Endothelial cell of umbilical vein (primary cell): ENCODE measurements around the gene GPALPP1. TPM values are rescaled to one million over a fixed set of nuclear protein-coding genes. Genes with fewer than 3 reads are reported as not detected.

Experiments used
- BruUV-seq: library from RNA; stranded (reverse); fragments of 400-500 nt; replicated peaks from 2 replicates; lab custom pipeline; 2021; lab: Mats Ljungman, UMichigan
- CTCF ChIA-PET: fragments of 300-600, 350-600 bp; sonication (Branson Sonifier 250); formaldehyde crosslinking; loops from one replicate; lab custom pipeline; 2021; ENCODE audit warnings: antibody characterized with exemption, inconsistent platforms; lab: Charles Lee
- POLR2A ChIA-PET: fragments of 300-600, 350-600 bp; sonication (Branson Sonifier 250); formaldehyde crosslinking; loops from one replicate; lab custom pipeline; 2021; ENCODE audit warnings: antibody characterized with exemption, inconsistent platforms; lab: Charles Lee
- DNase-seq: peaks from one replicate; pipeline ENCODE4 v3.0.0-alpha.2; 2011; ENCODE audit warnings: low read depth, low spot score
- FAIRE-seq: peaks from 2 replicates; lab custom pipeline; 2011; peaks lifted over from hg19 to GRCh38; lab: Jason Lieb, UNC
- H2AFZ ChIP-seq: 2 replicates; pipeline ENCODE4 v1.6.0; 2012; ENCODE audit warnings: low read depth, low read length, control low read depth, inconsistent platforms
- H3K27ac ChIP-seq: 2 replicates; pipeline ENCODE4 v1.5.1; 2011; ENCODE audit warnings: low read depth, mild to moderate bottlenecking, control low read depth, low read length, moderate library complexity; ENCODE audit not compliant: insufficient read depth
- H3K27me3 ChIP-seq, 2 experiments: 2 replicates each; pipeline versions ENCODE4 v1.6.0 to v1.6.1; 2011; ENCODE audit warnings: low read length in 2 of 2, mixed read lengths in 1 of 2; ENCODE audit not compliant: control insufficient read depth in 2 of 2, insufficient read depth in 2 of 2
- H3K36me3 ChIP-seq, 2 experiments: 2 replicates in 1 of 2; 3 replicates in 1 of 2; pipeline ENCODE4 v1.5.1; 2011; ENCODE audit warnings: low read length in 2 of 2, mild to moderate bottlenecking in 1 of 2, moderate library complexity in 1 of 2; ENCODE audit not compliant: control insufficient read depth in 2 of 2, insufficient read depth in 2 of 2; ENCODE audit errors: extremely low read depth in 1 of 2
- H3K4me1 ChIP-seq: 3 replicates; pipeline ENCODE4 v1.5.1; 2011; ENCODE audit warnings: mild to moderate bottlenecking, low read length; ENCODE audit not compliant: control insufficient read depth, insufficient read depth; ENCODE audit errors: extremely low read depth
- H3K4me2 ChIP-seq: 2 replicates; pipeline ENCODE4 v1.6.1; 2011; ENCODE audit warnings: low read length, control low read depth, mixed read lengths; ENCODE audit not compliant: insufficient read depth
- H3K4me3 ChIP-seq, 3 experiments: fragments of 200-600 bp in 1 of 3; sonication (generic), shearing (Covaris generic) in 1 of 3; replicated peaks in 1 of 3; 2 replicates each; pipeline ENCODE4 v1.5.1; 2011 to 2016; ENCODE audit warnings: control low read depth in 3 of 3, low read length in 3 of 3, mild to moderate bottlenecking in 2 of 3, inconsistent platforms in 1 of 3, low read depth in 1 of 3, moderate library complexity in 1 of 3; ENCODE audit not compliant: insufficient read depth in 1 of 3
- H3K79me2 ChIP-seq: 2 replicates; pipeline ENCODE4 v1.6.0; 2012; ENCODE audit warnings: low read length, inconsistent platforms; ENCODE audit not compliant: control insufficient read depth, insufficient read depth
- H3K9ac ChIP-seq: replicated peaks from 2 replicates; pipeline ENCODE3; 2011; ENCODE audit warnings: low read length, control low read depth; ENCODE audit not compliant: insufficient read depth; ENCODE audit errors: extremely low read depth
- H3K9me1 ChIP-seq: replicated peaks from 3 replicates; pipeline ENCODE4 v1.6.0; 2011; ENCODE audit warnings: mild to moderate bottlenecking, low read length; ENCODE audit not compliant: control insufficient read depth, insufficient read depth; ENCODE audit errors: extremely low read depth
- H3K9me3 ChIP-seq: replicated peaks from 2 replicates; pipeline ENCODE4 v1.5.1; 2012; ENCODE audit warnings: low read length, inconsistent platforms; ENCODE audit not compliant: control insufficient read depth, insufficient read depth
- H4K20me1 ChIP-seq: replicated peaks from 2 replicates; pipeline ENCODE3; 2011; ENCODE audit warnings: mild to moderate bottlenecking, low read length; ENCODE audit not compliant: control insufficient read depth, insufficient read depth; ENCODE audit errors: extremely low read depth
- CTCF ChIP-seq, 2 donors: IDR thresholded peaks; 1 replicate in 1 of 2; 2 replicates in 1 of 2; pipeline ENCODE4 v1.5.1; 2011; ENCODE audit warnings: low read length in 2 of 2, mild to moderate bottlenecking in 2 of 2, moderate library complexity in 2 of 2, control low read depth in 1 of 2, inconsistent platforms in 1 of 2, low read depth in 1 of 2; ENCODE audit not compliant: insufficient read depth in 1 of 2; ENCODE audit errors: extremely low read depth in 1 of 2
- EZH2 ChIP-seq: IDR thresholded peaks from 2 replicates; pipeline ENCODE4 v1.6.1; 2012; ENCODE audit warnings: borderline replicate concordance, low read depth, mild to moderate bottlenecking, moderate library complexity, low read length, inconsistent platforms; ENCODE audit not compliant: severe bottlenecking
- FOS ChIP-seq: IDR thresholded peaks from 2 replicates; pipeline ENCODE4 v1.6.1; 2011; ENCODE audit warnings: mild to moderate bottlenecking, low read length, moderate library complexity, borderline replicate concordance; ENCODE audit not compliant: insufficient read depth
- GATA2 ChIP-seq: IDR thresholded peaks from 2 replicates; pipeline ENCODE4 v1.7.0; 2011; ENCODE audit warnings: low read depth, mild to moderate bottlenecking, moderate library complexity, mixed read lengths, low read length; ENCODE audit not compliant: insufficient read length, insufficient read depth
- JUN ChIP-seq: IDR thresholded peaks from 2 replicates; pipeline ENCODE4 v1.6.1; 2011; ENCODE audit warnings: borderline replicate concordance, low read depth; ENCODE audit not compliant: insufficient read length, insufficient read depth
- MAX ChIP-seq: IDR thresholded peaks from 2 replicates; pipeline ENCODE4 v1.6.1; 2011; ENCODE audit not compliant: insufficient read depth, insufficient read length
- MYC ChIP-seq: IDR thresholded peaks from one replicate; pipeline ENCODE4 v1.6.1; 2011; ENCODE audit warnings: mild to moderate bottlenecking, low read depth, low read length
- POLR2A ChIP-seq: IDR thresholded peaks from 2 replicates; pipeline ENCODE4 v1.6.1; 2012; ENCODE audit warnings: low read depth, mild to moderate bottlenecking, control low read depth, low read length
- POLR2AphosphoS5 ChIP-seq: IDR thresholded peaks from 2 replicates; pipeline ENCODE4 v1.6.1; 2012; ENCODE audit warnings: low read depth, mild to moderate bottlenecking, control low read depth, low read length, moderate library complexity; ENCODE audit not compliant: insufficient read depth
- dilution Hi-C: fragments of 300-500 bp; cut with MboI; formaldehyde crosslinking; loops from one replicate; pipeline ENCODE4 v1.15.0; 2019; ENCODE audit warnings: low sequenced_read_pairs; ENCODE audit not compliant: extremely low pct_ligation_motif_present
- intact Hi-C: fragments of 100-400 bp; cut with micrococcal nuclease; formaldehyde crosslinking; loops from one replicate; pipeline ENCODE4 v1.10.0; 2022
- polyA plus RNA-seq, 4 experiments: library from polyadenylated mRNA; depleted of rRNA in 3 of 4; stranded (reverse) in 3 of 4; unstranded in 1 of 4; fragments of >200 nt; gene quantifications; 2 replicates each; pipeline versions ENCODE4 v1.2.1 to v1.2.3, GENCODE V29; 2011 to 2012; ENCODE audit warnings: missing spikeins in 1 of 4
- total RNA-seq: library from RNA; stranded (reverse); gene quantifications from 2 replicates; pipeline ENCODE4 v1.2.3, GENCODE V29; 2021

GPALPP1 gene
- total and polyA plus RNA-seq, 2 donors (not counting 3 experiments of a cell fraction or from before 2014, with no cell fraction given), result 8.5 to 28.2 TPM

GRCh38 chr13:44967704-44968433, 21.5 kb upstream of the GPALPP1 start:
- H3K79me2 ChIP-seq, result peaks cover 2% of the 10 kb centered on the region
- no peaks in the 10 kb centered on the region for H3K9me3 ChIP-seq
- H3K9me1 ChIP-seq, result no peaks in the 10 kb centered on the region
- H2AFZ ChIP-seq, result no peak overlapping the region
- peak overlapping the region; percentile 20 for H3K27ac ChIP-seq
- ChIA-PET POLR2A (interaction anchor here (0.7 kb wide), 1 partner anchor 74 kb away, joined by 4 read pairs; no protein-coding TSS in a partner anchor), CTCF (interaction anchor here (0.9 to 4.3 kb wide), 10 partner anchors 11 to 484 kb away, joined by 3 to 51 read pairs (median 5); no protein-coding TSS in a partner anchor)
- H4K20me1 ChIP-seq, result no peaks in the 10 kb centered on the region
- peaks cover 5 to 9% of the 10 kb centered on the region in 2 experiments for H3K36me3 ChIP-seq
- intact Hi-C loops, result loop anchor here (5.0 kb wide), 1 partner anchor 36 kb away; no protein-coding TSS in a partner anchor
- no TSS peak for BruUV-seq
- H3K4me2 ChIP-seq, result peak overlapping the region; percentile 8
- H3K4me3 ChIP-seq, result no peak overlapping the region
- peak overlapping the region; percentile 7 for H3K9ac ChIP-seq
- FAIRE-seq, result no peak
- H3K27me3 ChIP-seq, result no peaks in the 10 kb centered on the region
- dilution Hi-C loops, result no loop called here
- DNase-seq, result peak; percentile 57
- no peak for TF ChIP-seq MYC
- TF ChIP-seq CTCF (IDR thresholded peaks at IDR 0.05; ENCODE audit: extremely low read depth in 1 of 2, insufficient read depth in 1 of 2, low read depth in 1 of 2, low read length in 2 of 2), result peak; percentile 13 to 47
- peak; percentile 19 for TF ChIP-seq GATA2
- no peak for TF ChIP-seq EZH2
- no peak for TF ChIP-seq POLR2A
- no peak for TF ChIP-seq JUN
- no peak for TF ChIP-seq MAX
- TF ChIP-seq POLR2AphosphoS5, result no peak
- TF ChIP-seq FOS, result no peak
- peaks cover 27% of the 10 kb centered on the region for H3K4me1 ChIP-seq
